ENCODE results near the gene HOPX.
"Not testable (repeated sequence)": the region's sequence is repeated elsewhere in the genome, so short reads cannot be mapped to it uniquely, and the experiment has no call there.

GRCh38 chr4:56667396-56667795 lies 13.7 kb downstream of the HOPX start:
- TF ChIP-seq, protein P1, sequence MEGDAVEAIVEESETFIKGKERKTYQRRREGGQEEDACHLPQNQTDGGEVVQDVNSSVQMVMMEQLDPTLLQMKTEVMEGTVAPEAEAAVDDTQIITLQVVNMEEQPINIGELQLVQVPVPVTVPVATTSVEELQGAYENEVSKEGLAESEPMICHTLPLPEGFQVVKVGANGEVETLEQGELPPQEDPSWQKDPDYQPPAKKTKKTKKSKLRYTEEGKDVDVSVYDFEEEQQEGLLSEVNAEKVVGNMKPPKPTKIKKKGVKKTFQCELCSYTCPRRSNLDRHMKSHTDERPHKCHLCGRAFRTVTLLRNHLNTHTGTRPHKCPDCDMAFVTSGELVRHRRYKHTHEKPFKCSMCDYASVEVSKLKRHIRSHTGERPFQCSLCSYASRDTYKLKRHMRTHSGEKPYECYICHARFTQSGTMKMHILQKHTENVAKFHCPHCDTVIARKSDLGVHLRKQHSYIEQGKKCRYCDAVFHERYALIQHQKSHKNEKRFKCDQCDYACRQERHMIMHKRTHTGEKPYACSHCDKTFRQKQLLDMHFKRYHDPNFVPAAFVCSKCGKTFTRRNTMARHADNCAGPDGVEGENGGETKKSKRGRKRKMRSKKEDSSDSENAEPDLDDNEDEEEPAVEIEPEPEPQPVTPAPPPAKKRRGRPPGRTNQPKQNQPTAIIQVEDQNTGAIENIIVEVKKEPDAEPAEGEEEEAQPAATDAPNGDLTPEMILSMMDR (tag by site-specific recombination; IDR thresholded peaks at IDR 0.05): not testable (repeated sequence)
- TF ChIP-seq ZNF660 (tag by site-specific recombination; IDR thresholded peaks at IDR 0.05); GLIS2 (tag by site-specific recombination; IDR thresholded peaks at IDR 0.05); ZNF132 (tag by site-specific recombination; IDR thresholded peaks at IDR 0.05; ENCODE audit: borderline replicate concordance); ZBTB17 (tag by site-specific recombination; IDR thresholded peaks at IDR 0.05); TCF7L2 (IDR thresholded peaks at IDR 0.05; ENCODE audit: borderline replicate concordance, low read depth, low read length); ZNF426 (tag by site-specific recombination; IDR thresholded peaks at IDR 0.05); ZNF843 (tag by site-specific recombination; IDR thresholded peaks at IDR 0.05); HOXC10 (CRISPR knock-in tag; IDR thresholded peaks at IDR 0.05); KLF9 (tag by site-specific recombination; IDR thresholded peaks at IDR 0.05; ENCODE audit: low read depth): not testable (repeated sequence)
